ENCODE results near the gene TMEM229B.

- TF ChIP-seq, protein P1, sequence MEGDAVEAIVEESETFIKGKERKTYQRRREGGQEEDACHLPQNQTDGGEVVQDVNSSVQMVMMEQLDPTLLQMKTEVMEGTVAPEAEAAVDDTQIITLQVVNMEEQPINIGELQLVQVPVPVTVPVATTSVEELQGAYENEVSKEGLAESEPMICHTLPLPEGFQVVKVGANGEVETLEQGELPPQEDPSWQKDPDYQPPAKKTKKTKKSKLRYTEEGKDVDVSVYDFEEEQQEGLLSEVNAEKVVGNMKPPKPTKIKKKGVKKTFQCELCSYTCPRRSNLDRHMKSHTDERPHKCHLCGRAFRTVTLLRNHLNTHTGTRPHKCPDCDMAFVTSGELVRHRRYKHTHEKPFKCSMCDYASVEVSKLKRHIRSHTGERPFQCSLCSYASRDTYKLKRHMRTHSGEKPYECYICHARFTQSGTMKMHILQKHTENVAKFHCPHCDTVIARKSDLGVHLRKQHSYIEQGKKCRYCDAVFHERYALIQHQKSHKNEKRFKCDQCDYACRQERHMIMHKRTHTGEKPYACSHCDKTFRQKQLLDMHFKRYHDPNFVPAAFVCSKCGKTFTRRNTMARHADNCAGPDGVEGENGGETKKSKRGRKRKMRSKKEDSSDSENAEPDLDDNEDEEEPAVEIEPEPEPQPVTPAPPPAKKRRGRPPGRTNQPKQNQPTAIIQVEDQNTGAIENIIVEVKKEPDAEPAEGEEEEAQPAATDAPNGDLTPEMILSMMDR (IDR thresholded peaks at IDR 0.05; ENCODE audit: insufficient read depth, low read length) = no peak
- TF ChIP-seq, protein P2, sequence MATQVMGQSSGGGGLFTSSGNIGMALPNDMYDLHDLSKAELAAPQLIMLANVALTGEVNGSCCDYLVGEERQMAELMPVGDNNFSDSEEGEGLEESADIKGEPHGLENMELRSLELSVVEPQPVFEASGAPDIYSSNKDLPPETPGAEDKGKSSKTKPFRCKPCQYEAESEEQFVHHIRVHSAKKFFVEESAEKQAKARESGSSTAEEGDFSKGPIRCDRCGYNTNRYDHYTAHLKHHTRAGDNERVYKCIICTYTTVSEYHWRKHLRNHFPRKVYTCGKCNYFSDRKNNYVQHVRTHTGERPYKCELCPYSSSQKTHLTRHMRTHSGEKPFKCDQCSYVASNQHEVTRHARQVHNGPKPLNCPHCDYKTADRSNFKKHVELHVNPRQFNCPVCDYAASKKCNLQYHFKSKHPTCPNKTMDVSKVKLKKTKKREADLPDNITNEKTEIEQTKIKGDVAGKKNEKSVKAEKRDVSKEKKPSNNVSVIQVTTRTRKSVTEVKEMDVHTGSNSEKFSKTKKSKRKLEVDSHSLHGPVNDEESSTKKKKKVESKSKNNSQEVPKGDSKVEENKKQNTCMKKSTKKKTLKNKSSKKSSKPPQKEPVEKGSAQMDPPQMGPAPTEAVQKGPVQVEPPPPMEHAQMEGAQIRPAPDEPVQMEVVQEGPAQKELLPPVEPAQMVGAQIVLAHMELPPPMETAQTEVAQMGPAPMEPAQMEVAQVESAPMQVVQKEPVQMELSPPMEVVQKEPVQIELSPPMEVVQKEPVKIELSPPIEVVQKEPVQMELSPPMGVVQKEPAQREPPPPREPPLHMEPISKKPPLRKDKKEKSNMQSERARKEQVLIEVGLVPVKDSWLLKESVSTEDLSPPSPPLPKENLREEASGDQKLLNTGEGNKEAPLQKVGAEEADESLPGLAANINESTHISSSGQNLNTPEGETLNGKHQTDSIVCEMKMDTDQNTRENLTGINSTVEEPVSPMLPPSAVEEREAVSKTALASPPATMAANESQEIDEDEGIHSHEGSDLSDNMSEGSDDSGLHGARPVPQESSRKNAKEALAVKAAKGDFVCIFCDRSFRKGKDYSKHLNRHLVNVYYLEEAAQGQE (IDR thresholded peaks at IDR 0.05; ENCODE audit: insufficient replicate concordance, low read depth) = no peak
- no peak for TF ChIP-seq POLR2AphosphoS5 (IDR thresholded peaks at IDR 0.05; ENCODE audit: low read depth)
These were observed 62.9 kb downstream of the TMEM229B start for GRCh38 chr14:67425608-67426007.
